Measurements from ENCODE around the gene PGK2. TPM values are rescaled to one million over a fixed set of nuclear protein-coding genes. Genes with fewer than 3 reads are reported as not detected.

Gene PGK2
- total RNA-seq: not detected in 2 replicates

DNA sequence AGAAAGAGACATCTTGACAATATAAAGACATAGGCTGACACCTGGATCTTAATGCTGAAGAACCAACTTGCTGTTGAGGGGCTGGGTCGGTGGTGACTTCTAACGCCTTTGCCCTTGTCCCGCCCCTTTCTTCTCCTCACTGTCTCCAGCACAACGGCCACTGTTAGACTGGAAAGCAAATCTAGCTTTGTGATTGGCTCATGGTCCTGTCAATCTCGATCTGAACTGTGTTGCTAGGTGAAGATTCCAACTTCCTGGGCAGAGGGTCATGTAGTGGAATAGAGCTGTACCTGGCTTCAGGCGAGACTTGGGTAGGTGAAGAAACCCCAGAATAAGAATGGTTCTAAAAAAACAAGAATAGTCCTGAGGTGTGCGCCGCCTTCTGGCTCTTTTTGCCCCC is at the start of gene PGK2:
Gene PGK2, minus strand, starts transcription at position 110 of the 400 bp plus-strand sequence. Its CDS starts 98 bp downstream, at position 12.

DNA sequence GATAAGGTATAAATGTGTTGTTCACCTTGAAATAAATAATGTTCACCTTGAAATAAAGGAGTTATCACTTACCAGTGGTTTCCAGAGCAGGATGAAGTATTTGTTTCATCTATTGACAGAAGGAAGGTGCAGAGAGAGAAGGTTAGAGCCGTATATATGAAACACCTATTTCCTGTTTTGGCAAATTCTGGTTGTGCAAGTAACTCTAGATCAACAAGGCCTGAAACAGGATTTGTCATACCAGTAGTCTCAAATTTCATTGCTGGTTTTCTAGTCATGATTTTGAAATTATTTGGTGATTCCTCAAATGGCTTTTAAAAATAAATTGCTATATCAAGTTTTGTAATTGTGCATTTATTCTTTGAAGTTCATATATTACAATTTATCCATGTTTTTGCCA is 42.8 kb downstream of the PGK2 start, which contains the start of gene CRISP3:
Gene CRISP3, minus strand, starts transcription at position 130 of the 400 bp plus-strand sequence. Its CDS starts 21 bp downstream, at position 109.

Other genes starting within 250 kb of the PGK2 start
- 0.12 TPM in 1 of 2 replicates, not detected in the other for gene C6orf141, start 236.6 kb downstream of the PGK2 start, total RNA-seq
- gene RHAG, start 150.4 kb downstream of the PGK2 start, total RNA-seq: not detected in 2 replicates
- not detected in 2 replicates for gene CRISP2, start 73.7 kb downstream of the PGK2 start, total RNA-seq
- gene CRISP3, start 42.9 kb downstream of the PGK2 start, total RNA-seq: not detected in 2 replicates
- gene CRISP1, start 79.2 kb upstream of the PGK2 start, total RNA-seq: not detected in 2 replicates
- not detected in 2 replicates for gene DEFB114, start 176.9 kb upstream of the PGK2 start, total RNA-seq
- gene DEFB113, start 182.3 kb upstream of the PGK2 start, total RNA-seq: not detected in 2 replicates
- gene DEFB110, start 234.7 kb upstream of the PGK2 start, total RNA-seq: not detected in 2 replicates